ENCODE measurements around the gene MICALL1.

MICALL1 gene

DNA sequence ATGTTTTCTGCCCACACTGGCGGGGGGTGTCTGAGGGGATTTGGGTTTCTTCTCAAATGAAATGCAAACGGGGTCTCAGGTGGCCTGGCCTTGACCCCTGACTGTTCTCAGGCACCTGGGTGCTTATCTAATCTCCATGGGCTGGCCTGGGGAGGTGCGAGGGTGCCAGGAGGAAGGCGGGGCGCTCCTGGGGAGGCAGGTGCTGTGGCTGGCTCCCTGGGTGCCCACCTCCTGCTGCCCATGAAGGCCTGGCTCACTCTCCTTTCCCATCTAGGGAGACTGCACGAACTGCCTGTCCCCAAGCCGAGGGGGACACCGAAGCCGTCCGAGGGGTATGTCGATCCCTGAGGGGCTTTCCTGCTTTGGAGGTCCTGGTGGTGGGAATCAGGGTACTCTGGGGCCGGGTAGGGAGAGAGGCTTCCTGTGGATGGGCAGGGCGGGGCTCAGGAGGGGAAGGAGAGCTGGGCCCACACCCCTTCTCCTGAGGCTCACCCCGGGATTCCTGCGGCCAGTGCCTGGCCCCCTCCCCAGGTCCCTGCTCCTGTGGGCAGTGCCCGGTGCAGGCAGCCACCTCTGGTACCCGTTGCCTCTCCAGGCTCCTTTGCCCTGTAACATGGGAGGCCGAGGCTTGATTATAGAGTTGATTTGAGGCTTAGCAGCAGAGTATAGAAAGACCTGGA is 18.4 kb downstream of the MICALL1 start:
- TF ChIP-seq, protein P1, sequence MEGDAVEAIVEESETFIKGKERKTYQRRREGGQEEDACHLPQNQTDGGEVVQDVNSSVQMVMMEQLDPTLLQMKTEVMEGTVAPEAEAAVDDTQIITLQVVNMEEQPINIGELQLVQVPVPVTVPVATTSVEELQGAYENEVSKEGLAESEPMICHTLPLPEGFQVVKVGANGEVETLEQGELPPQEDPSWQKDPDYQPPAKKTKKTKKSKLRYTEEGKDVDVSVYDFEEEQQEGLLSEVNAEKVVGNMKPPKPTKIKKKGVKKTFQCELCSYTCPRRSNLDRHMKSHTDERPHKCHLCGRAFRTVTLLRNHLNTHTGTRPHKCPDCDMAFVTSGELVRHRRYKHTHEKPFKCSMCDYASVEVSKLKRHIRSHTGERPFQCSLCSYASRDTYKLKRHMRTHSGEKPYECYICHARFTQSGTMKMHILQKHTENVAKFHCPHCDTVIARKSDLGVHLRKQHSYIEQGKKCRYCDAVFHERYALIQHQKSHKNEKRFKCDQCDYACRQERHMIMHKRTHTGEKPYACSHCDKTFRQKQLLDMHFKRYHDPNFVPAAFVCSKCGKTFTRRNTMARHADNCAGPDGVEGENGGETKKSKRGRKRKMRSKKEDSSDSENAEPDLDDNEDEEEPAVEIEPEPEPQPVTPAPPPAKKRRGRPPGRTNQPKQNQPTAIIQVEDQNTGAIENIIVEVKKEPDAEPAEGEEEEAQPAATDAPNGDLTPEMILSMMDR (IDR thresholded peaks at IDR 0.05; ENCODE audit: low read depth, low read length, poor library complexity, severe bottlenecking), result no peak
- TF ChIP-seq EZH2phosphoT487 (IDR thresholded peaks at IDR 0.05; ENCODE audit: borderline replicate concordance, low read length), result no peak
- no peaks in the 10 kb centered on the region for H4K20me1 ChIP-seq (ENCODE audit: control insufficient read depth, insufficient read depth, low read depth, low read length)
- no peaks in the 10 kb centered on the region for H3K36me3 ChIP-seq (ENCODE audit: control insufficient read depth, low read length)
- H3F3A ChIP-seq (ENCODE audit: control insufficient read depth, insufficient read depth), result no peaks in the 10 kb centered on the region
- no peaks in the 10 kb centered on the region for H3K79me2 ChIP-seq (ENCODE audit: control insufficient read depth, low read length)
- no peaks in the 10 kb centered on the region for H3K27me3 ChIP-seq (ENCODE audit: control insufficient read depth, low read length)
- no peaks in the 10 kb centered on the region for H3K9me3 ChIP-seq (ENCODE audit: control insufficient read depth, insufficient read depth, low read length)
- H3K4me2 ChIP-seq (ENCODE audit: low read length), result no peak overlapping the region
- peaks cover 4% of the 10 kb centered on the region; the same call in 1 of the 2 replicates for H3K4me1 ChIP-seq (ENCODE audit: control insufficient read depth, low read length)
- H3K27ac ChIP-seq (ENCODE audit: low read depth, low read length), result no peak overlapping the region
- H3K4me3 ChIP-seq (ENCODE audit: low read length), result no peak overlapping the region
- no peaks in the 10 kb centered on the region for H3K9me2 ChIP-seq (replicated peaks; ENCODE audit: control insufficient read depth, low read length)

DNA sequence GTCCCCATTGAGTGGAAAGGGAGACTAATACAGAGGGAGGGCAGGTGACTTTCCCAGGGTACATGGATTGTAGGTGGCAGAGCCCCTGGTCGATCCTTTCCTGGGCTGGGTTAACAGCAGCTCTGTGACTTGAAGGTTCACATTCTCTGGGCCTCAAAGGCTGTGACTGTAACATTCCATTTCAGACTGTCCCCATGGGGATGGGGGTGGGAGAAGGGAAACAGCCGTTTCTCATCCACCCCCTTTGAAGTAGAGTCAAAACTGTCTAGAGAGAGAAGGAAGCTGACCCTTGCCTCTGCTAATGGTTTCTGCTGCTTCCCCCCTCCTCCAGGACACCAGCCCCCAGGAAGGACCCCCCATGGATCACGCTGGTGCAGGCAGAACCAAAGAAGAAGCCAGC is 19.2 kb downstream of the MICALL1 start:
- no peak overlapping the region for H3K4me3 ChIP-seq (ENCODE audit: low read length)
- H3K27me3 ChIP-seq (ENCODE audit: control insufficient read depth, low read length), result no peaks in the 10 kb centered on the region
- no peaks in the 10 kb centered on the region for H3K79me2 ChIP-seq (ENCODE audit: control insufficient read depth, low read length)
- TF ChIP-seq, protein P1 (IDR thresholded peaks at IDR 0.05; ENCODE audit: low read depth, low read length, poor library complexity, severe bottlenecking), result no peak
- no peak for TF ChIP-seq EZH2phosphoT487 (IDR thresholded peaks at IDR 0.05; ENCODE audit: borderline replicate concordance, low read length)
- H3F3A ChIP-seq (ENCODE audit: control insufficient read depth, insufficient read depth), result no peaks in the 10 kb centered on the region
- no peaks in the 10 kb centered on the region for H3K4me1 ChIP-seq (ENCODE audit: control insufficient read depth, low read length)
- no peak overlapping the region for H3K27ac ChIP-seq (ENCODE audit: low read depth, low read length)
- no peaks in the 10 kb centered on the region for H3K9me2 ChIP-seq (replicated peaks; ENCODE audit: control insufficient read depth, low read length)
- H3K36me3 ChIP-seq (ENCODE audit: control insufficient read depth, low read length), result no peaks in the 10 kb centered on the region
- no peak overlapping the region for H3K4me2 ChIP-seq (ENCODE audit: low read length)
- H4K20me1 ChIP-seq (ENCODE audit: control insufficient read depth, insufficient read depth, low read depth, low read length), result peaks cover 1% of the 10 kb centered on the region; the same call in 1 of the 2 replicates
- no peaks in the 10 kb centered on the region for H3K9me3 ChIP-seq (ENCODE audit: control insufficient read depth, insufficient read depth, low read length)

DNA sequence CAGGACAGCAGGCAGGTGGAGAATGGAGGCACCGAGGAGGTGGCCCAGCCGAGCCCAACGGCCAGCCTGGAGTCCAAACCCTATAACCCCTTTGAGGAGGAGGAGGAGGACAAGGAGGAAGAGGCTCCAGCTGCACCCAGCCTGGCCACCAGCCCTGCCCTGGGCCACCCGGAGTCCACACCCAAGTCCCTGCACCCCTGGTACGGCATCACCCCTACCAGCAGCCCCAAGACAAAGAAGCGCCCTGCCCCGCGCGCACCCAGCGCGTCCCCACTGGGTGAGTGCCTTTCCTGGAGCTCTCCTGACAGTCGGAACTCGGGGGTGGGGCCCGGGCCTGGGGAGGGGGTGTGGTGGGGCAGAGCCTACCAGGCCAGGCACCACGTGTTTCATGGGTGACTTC is 19.7 kb downstream of the MICALL1 start:
- Histone ChIP-seq H4K20me1 (ENCODE audit: control insufficient read depth, insufficient read depth, low read depth, low read length) (peaks cover 3% of the 10 kb centered on the region; the same call in 1 of the 2 replicates), H3K4me3 (ENCODE audit: low read length) (no peak overlapping the region), H3K4me2 (ENCODE audit: low read length) (no peak overlapping the region), H3K27me3 (ENCODE audit: control insufficient read depth, low read length) (no peaks in the 10 kb centered on the region), H3K79me2 (ENCODE audit: control insufficient read depth, low read length) (no peaks in the 10 kb centered on the region), H3K36me3 (ENCODE audit: control insufficient read depth, low read length) (no peaks in the 10 kb centered on the region), H3K9me2 (replicated peaks; ENCODE audit: control insufficient read depth, low read length) (no peaks in the 10 kb centered on the region), H3K4me1 (ENCODE audit: control insufficient read depth, low read length) (peaks cover 1% of the 10 kb centered on the region), H3K9me3 (ENCODE audit: control insufficient read depth, insufficient read depth, low read length) (no peaks in the 10 kb centered on the region), H3F3A (ENCODE audit: control insufficient read depth, insufficient read depth) (no peaks in the 10 kb centered on the region), H3K27ac (ENCODE audit: low read depth, low read length) (no peak overlapping the region)
- TF ChIP-seq, protein P1 (IDR thresholded peaks at IDR 0.05; ENCODE audit: low read depth, low read length, poor library complexity, severe bottlenecking), result no peak
- TF ChIP-seq EZH2phosphoT487 (IDR thresholded peaks at IDR 0.05; ENCODE audit: borderline replicate concordance, low read length), result no peak
